ENCODE results near the gene COX5A. TPM values are rescaled to one million over a fixed set of nuclear protein-coding genes. Genes with fewer than 3 reads are reported as not detected.

COX5A gene
- total and polyA plus RNA-seq, 2 of the 4 experiments (the other 2 are of a cell fraction), result 39.8 to 141 TPM

DNA sequence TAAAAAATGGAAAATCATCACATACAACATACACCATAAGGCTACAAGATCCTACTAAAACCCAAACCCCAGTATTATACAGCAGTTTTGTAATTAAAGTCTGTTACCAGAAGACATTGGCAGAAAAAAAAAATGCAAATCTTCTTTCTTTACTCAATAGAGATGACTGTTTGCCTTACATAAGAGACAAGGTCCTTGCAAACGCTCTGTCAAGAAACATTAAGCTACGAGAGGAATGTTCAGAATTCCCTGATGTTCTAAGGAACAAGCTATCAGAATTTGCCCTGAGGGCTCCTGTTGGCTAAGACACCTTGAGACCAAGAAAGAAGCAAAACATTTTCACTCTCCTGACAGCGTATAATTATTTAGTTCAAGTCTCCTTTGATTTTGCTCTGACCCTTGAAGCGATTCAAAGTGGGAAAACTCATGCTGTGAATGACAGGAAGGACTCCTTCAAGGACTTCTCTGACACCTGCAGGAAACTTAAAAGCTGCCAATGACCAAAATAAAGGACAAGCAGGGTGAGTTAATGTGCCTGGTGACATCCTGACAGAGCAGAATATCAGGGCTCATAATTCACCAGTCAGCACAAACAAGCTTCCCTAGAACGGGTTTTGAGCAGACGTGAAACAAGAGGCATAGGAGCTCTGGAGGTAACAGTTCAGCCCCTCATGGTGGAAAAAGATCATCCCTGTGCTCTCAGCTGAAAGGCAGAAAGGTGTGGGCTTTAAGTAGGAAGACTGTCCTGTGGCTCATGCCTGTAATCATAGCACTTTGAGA, 67.2 kb downstream of the COX5A start:
- Histone ChIP-seq H4K91ac (ENCODE audit: insufficient read depth, low read depth, low read length) (no peak overlapping the region), H3K4ac (ENCODE audit: low read depth, low read length) (no peak overlapping the region), H4K20me1 (ENCODE audit: insufficient read depth, low read length) (peaks cover 64% of the 10 kb centered on the region), H3K23ac (ENCODE audit: low read depth, low read length) (peak overlapping the region; percentile 50; the same call in 1 of the 2 replicates), H3K9me3 (ENCODE audit: control insufficient read depth, insufficient read depth, low read length) (no peaks in the 10 kb centered on the region), H2BK120ac (ENCODE audit: low read depth, low read length) (no peak overlapping the region), H3K9me1 (ENCODE audit: insufficient read depth, low read length) (peaks cover 38% of the 10 kb centered on the region), H3K79me1 (ENCODE audit: low read depth in 1 of 2, low read length in 2 of 2) (peaks cover 13 to 76% of the 10 kb centered on the region in 2 experiments; a peak in 3 of 4 replicates), H3K14ac (replicated peaks; ENCODE audit: low read depth, low read length) (no peak overlapping the region), H3K27ac (ENCODE audit: insufficient read depth, low read length) (no peak overlapping the region), H2AK9ac (replicated peaks; ENCODE audit: low read depth, low read length, poor library complexity) (no peak overlapping the region), H3K4me1 (ENCODE audit: control insufficient read depth, insufficient read depth, low read length) (peaks cover 18% of the 10 kb centered on the region), H3K4me3 (ENCODE audit: insufficient read depth, low read depth, low read length) (no peak overlapping the region), H3K36me3 (ENCODE audit: control insufficient read depth, insufficient read depth, low read length) (peaks cover 2% of the 10 kb centered on the region), H4K8ac (ENCODE audit: low read depth in 2 of 2, low read length in 2 of 2) (no peak overlapping the region), H2BK5ac (ENCODE audit: low read depth, low read length, poor library complexity, severe bottlenecking) (no peak overlapping the region), H3K27me3 (ENCODE audit: control insufficient read depth, insufficient read depth, low read length) (no peaks in the 10 kb centered on the region), H4K5ac (ENCODE audit: low read depth, low read length) (no peak overlapping the region), H2BK20ac (ENCODE audit: low read depth, low read length) (no peak overlapping the region), H3K4me2 (ENCODE audit: low read depth, low read length) (no peak overlapping the region), H3K56ac (ENCODE audit: extremely low read depth, insufficient read depth, low read length) (no peak overlapping the region), H2AK5ac (ENCODE audit: low read depth, low read length) (no peak overlapping the region), H2AFZ (replicated peaks; ENCODE audit: low read length, poor library complexity) (no peak overlapping the region), H3K9ac (ENCODE audit: low read depth, low read length) (no peak overlapping the region), H3K18ac (ENCODE audit: low read depth, low read length) (no peak overlapping the region), H2BK15ac (ENCODE audit: low read depth, low read length) (no peak overlapping the region)
- dilution Hi-C loops (cut with HindIII; ENCODE audit: low sequenced_read_pairs, unreplicated experiment) (no loop called here), intact Hi-C loops (cut with micrococcal nuclease) (no loop called here), in situ Hi-C loops (cut with MboI; ENCODE audit: low sequenced_read_pairs) (no loop called here)
- ATAC-seq (ENCODE audit: low read depth), result no peak
- ChIA-PET CTCF (interaction anchor here (1.1 to 1.2 kb wide), 2 partner anchors 88 to 100 kb away, joined by 3 to 10 read pairs; no protein-coding TSS in a partner anchor), POLR2A (ENCODE audit: unreplicated experiment) (interaction anchor here (0.7 kb wide), 1 partner anchor 9 kb away, joined by 4 read pairs; no protein-coding TSS in a partner anchor)
- TSS peak; percentile 18 for BruUV-seq (replicated peaks)
- TF ChIP-seq MAZ (IDR thresholded peaks at IDR 0.05; ENCODE audit: borderline replicate concordance, low read depth, low read length), result no peak
- peak; percentile 32; the same call in 1 of the 2 replicates for TF ChIP-seq MAFK (IDR thresholded peaks at IDR 0.05; ENCODE audit: low read depth, low read length)
- TF ChIP-seq, protein P1, sequence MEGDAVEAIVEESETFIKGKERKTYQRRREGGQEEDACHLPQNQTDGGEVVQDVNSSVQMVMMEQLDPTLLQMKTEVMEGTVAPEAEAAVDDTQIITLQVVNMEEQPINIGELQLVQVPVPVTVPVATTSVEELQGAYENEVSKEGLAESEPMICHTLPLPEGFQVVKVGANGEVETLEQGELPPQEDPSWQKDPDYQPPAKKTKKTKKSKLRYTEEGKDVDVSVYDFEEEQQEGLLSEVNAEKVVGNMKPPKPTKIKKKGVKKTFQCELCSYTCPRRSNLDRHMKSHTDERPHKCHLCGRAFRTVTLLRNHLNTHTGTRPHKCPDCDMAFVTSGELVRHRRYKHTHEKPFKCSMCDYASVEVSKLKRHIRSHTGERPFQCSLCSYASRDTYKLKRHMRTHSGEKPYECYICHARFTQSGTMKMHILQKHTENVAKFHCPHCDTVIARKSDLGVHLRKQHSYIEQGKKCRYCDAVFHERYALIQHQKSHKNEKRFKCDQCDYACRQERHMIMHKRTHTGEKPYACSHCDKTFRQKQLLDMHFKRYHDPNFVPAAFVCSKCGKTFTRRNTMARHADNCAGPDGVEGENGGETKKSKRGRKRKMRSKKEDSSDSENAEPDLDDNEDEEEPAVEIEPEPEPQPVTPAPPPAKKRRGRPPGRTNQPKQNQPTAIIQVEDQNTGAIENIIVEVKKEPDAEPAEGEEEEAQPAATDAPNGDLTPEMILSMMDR (conservative IDR thresholded peaks at IDR 0.05; ENCODE audit: low read depth, low read length), result no peak
- no CpG with 5 or more reads among the region's 6 CpGs for WGBS, 2 experiments (ENCODE audit: extremely low coverage in 2 of 2, insufficient read length in 1 of 2)
- DNase-seq, result no peak

Small RNAs within 50 kb of the gene (microRNA-seq; reads per million reads assigned to microRNA genes)
- not detected for gene RF00019 (ENCODE audit: insufficient read depth, insufficient read length)

Small RNAs within 50 kb of the gene (small RNA-seq; reads per million reads assigned to genes)
- gene RF00019, result 0 reads per million in 5 experiments

Other genes with a start within 250 kb of the COX5A start
- 16.7 and 16.8 TPM in 2 replicates for gene EDC3, start 242.0 kb downstream of the COX5A start, total RNA-seq (2012; rRNA removed)
- gene EDC3, start 242.0 kb downstream of the COX5A start, polyA plus RNA-seq (2012; rRNA removed), result 36.7 and 38.0 TPM in 2 replicates
- gene CYP1A1, start 212.5 kb downstream of the COX5A start, total RNA-seq (2012; rRNA removed), result under 0.01 TPM in 2 replicates
- 0.03 and 0.04 TPM in 2 replicates for gene CYP1A1, start 212.5 kb downstream of the COX5A start, polyA plus RNA-seq (2012; rRNA removed)
- not detected in 2 replicates for gene CYP1A2, start 189.2 kb downstream of the COX5A start, total RNA-seq (2012; rRNA removed)
- not detected in 2 replicates for gene CYP1A2, start 189.2 kb downstream of the COX5A start, polyA plus RNA-seq (2012; rRNA removed)
- gene CSK, start 156.0 kb downstream of the COX5A start, total RNA-seq (2012; rRNA removed), result 10.8 and 13.6 TPM in 2 replicates
- gene CSK, start 156.0 kb downstream of the COX5A start, polyA plus RNA-seq (2012; rRNA removed), result 42.5 and 54.0 TPM in 2 replicates
- not detected in 2 replicates for gene LMAN1L, start 125.2 kb downstream of the COX5A start, total RNA-seq (2012; rRNA removed)
- not detected in 2 replicates for gene LMAN1L, start 125.2 kb downstream of the COX5A start, polyA plus RNA-seq (2012; rRNA removed)
- gene CPLX3, start 111.4 kb downstream of the COX5A start, total RNA-seq (2012; rRNA removed), result not detected in 2 replicates
- not detected in 2 replicates for gene CPLX3, start 111.4 kb downstream of the COX5A start, polyA plus RNA-seq (2012; rRNA removed)
- gene ULK3, start 94.9 kb downstream of the COX5A start, total RNA-seq (2012; rRNA removed), result 8.6 and 11.8 TPM in 2 replicates
- gene ULK3, start 94.9 kb downstream of the COX5A start, polyA plus RNA-seq (2012; rRNA removed), result 22.7 and 24.7 TPM in 2 replicates
- gene SCAMP2, start 64.7 kb downstream of the COX5A start, total RNA-seq (2012; rRNA removed), result 23.3 and 25.8 TPM in 2 replicates
- gene SCAMP2, start 64.7 kb downstream of the COX5A start, polyA plus RNA-seq (2012; rRNA removed), result 108 and 111 TPM in 2 replicates
- 61.4 and 91.8 TPM in 2 replicates for gene MPI, start 48.0 kb downstream of the COX5A start, total RNA-seq (2012; rRNA removed)
- gene MPI, start 48.0 kb downstream of the COX5A start, polyA plus RNA-seq (2012; rRNA removed), result 80.1 and 81.1 TPM in 2 replicates
- 20.3 and 24.9 TPM in 2 replicates for gene FAM219B, start 31.2 kb downstream of the COX5A start, total RNA-seq (2012; rRNA removed)
- gene FAM219B, start 31.2 kb downstream of the COX5A start, polyA plus RNA-seq (2012; rRNA removed), result 40.8 and 48.7 TPM in 2 replicates
- gene RPP25, start 18.7 kb upstream of the COX5A start, total RNA-seq (2012; rRNA removed), result under 0.01 and 0.18 TPM in 2 replicates
- gene RPP25, start 18.7 kb upstream of the COX5A start, polyA plus RNA-seq (2012; rRNA removed), result 0.36 and 0.38 TPM in 2 replicates
- gene SCAMP5, start 57.5 kb upstream of the COX5A start, total RNA-seq (2012; rRNA removed), result 0.36 and 0.56 TPM in 2 replicates
- gene SCAMP5, start 57.5 kb upstream of the COX5A start, polyA plus RNA-seq (2012; rRNA removed), result 1.6 and 1.7 TPM in 2 replicates
- gene PPCDC, start 85.5 kb upstream of the COX5A start, total RNA-seq (2012; rRNA removed), result 5.6 and 13.3 TPM in 2 replicates
- 16.3 and 17.1 TPM in 2 replicates for gene PPCDC, start 85.5 kb upstream of the COX5A start, polyA plus RNA-seq (2012; rRNA removed)